IPS DF 4.7 (cell line): Measurements from ENCODE around the gene LENG8.
"Not testable (repeated sequence)": the region's sequence is repeated elsewhere in the genome, so short reads cannot be mapped to it uniquely, and the experiment has no call there.

ENCODE experiments used
- DNase-seq: peaks from one replicate; pipeline ENCODE4 v3.0.0-alpha.2; 2013; ENCODE audit warnings: low spot score; ENCODE audit errors: extremely low read depth

Gene LENG8

DNA sequence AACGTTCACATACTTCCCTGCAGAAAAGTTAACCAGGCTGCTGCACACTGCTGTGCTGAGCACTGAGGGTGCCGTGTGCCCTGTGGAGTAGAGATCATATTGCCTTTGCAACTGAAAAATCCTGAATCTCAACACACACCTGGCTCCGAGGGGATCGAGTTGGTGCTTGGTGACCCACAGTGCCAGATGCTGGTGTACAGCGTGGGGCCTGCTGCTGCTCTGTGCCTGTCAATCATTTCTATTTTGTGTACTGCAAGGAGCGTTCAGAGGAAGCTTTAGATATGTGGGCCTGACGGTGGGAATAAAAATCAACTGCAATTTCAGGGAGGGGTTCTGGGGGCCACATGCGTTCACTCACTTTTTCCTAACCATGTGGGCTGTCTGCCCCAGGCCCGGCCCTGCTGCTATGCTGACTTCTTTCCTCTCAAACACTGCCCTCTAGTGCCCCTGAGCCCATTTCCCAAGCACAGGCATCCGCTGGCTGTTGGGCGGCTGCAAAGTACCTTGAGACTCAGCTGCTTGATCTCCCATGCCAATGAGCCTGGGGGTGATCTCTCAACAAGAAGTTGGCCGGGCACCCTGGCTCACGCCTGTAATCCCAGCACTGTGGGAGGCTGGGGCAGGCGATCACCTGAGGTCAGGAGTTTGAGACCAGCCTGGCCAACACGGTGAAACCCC is 9.7 kb upstream of the LENG8 start:
- no peak for DNase-seq

DNA sequence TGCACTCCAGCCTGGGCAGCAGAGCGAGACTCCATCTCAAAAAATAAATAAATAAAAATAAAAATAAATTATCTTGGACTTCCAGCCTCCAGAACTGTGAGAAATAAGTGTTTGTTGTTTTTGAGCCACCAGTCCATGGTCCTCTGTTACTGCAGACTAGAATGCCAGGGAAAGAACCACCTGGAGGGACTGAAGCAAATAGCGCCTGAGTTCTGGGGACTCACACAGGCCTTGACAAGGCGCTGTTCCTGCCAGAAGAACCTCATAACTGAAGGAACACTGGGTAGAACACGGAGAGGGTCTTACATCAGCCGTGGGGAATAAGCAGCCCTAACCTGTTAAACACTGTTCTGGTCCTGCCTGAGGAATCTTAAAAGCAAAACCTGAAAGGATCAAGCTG is 8.4 kb upstream of the LENG8 start:
- no peak for DNase-seq

DNA sequence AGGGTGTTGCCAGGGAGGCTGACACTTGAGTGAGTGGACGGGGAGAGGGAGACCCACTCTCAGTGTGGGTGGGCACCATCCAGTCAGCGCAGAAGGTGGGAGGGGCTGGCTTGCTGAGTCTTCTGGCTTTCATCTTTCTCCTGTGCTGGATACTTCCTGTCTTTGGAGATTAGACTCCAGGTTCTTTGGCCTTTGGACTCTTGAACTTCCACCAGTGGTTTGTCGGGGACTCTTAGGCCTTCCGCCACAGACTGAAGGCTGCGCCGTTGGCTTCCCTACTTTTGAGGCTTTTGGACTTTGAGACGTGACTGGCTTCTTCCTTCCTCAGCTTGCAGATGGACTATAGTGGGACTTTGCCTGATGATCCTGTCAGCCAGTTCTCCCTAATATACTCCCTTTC is 4.3 kb upstream of the LENG8 start:
- DNase-seq, result no peak

DNA sequence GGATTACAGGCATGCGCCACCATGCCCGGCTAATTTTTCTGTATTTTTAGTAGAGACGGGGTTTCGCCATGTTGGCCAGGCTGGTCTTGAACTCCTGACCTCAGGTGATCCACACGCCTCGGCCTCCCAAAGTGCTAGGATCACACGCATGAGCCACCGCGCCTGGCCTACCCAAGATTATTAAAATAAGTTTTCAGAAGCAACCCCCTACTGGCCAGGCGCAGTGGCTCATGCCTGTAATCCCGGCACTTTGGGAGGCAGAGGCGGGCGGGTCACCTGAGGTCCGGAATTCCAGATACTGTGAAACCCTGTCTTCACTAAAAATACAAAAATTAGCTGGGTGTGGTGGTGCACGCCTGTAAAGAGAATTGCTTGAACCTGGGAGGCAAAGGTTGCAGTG is 2.6 kb upstream of the LENG8 start:
- not testable (repeated sequence) for DNase-seq

DNA sequence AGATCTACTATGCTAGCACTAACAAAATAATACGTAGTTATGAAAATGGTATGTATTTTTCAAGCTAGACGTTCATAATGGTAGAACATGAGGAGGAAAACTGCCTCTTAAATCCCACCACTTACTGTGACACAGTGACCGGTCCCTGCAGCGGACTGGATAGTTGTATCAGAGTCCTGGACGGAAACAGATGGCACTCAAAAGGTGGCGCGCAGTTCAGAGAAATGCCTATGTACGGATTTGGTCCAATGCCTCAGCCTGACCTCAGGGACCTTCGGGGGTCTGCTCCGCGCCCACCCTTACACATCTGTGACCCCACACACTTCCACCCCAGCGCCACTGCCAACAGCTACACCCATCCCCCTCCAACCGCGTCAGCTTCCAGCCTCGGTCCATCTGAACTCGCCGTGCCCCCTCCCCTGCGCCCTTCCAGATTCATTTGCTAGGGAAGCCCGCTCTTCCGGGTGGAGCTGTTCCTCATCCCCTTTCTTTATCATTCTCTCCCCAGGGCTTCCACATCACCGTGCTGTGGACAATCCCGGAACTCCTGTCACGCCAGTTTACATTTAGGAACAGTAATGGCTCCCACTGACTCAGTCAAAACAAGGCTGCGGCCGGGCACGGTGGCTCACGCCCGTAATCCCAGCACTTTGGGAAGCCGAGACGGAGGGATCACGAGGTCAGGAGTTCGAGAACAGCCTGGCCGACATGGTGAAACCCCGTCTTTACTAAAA is 792 bp upstream of the LENG8 start:
- DNase-seq, result no peak

DNA sequence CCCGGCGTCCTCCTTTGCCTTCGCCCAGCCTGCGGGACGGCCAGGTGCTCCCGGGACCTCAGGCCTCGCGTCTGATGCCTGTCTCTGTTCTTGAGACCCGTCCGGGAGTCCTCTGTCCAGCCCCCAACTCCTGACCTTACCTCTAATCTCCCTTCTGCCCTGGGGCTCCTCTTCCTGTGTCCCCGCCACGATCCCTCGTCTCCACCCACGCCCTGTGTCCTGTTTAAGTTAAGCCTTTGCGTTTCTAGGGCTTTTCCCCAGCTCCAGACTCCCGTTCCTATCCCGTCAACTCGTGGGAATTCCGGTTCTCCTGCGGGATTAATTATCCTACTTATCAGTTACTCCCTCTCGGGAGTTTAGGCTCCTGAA is 686 bp downstream of the LENG8 start:
- DNase-seq, result no peak

DNA sequence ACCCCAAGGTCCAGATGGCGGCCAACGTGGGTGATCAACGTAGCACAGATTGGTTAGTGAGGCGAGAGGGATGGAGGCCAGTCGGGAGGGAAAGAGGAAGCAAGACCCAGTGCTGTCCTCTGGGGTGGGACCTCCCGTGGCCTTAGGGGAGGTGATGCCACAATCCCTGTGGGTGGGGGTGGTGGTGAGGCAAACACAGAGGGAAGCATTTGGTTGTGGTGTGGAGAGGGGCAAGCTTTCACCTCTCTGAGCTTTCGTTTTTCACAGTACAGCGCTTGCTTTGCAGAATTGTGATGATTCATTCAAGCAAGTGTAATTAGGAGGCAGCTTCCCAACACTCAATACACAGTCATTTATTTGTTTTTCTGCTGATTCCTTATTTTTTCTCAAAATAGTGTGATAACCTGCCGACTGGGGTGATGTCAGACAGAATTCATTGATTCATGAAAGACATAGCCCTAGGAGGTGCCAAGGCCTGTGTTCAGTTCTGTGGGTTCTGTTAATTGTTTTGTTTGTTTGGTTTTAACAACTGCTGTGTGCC is 2.4 kb downstream of the LENG8 start:
- no peak for DNase-seq

DNA sequence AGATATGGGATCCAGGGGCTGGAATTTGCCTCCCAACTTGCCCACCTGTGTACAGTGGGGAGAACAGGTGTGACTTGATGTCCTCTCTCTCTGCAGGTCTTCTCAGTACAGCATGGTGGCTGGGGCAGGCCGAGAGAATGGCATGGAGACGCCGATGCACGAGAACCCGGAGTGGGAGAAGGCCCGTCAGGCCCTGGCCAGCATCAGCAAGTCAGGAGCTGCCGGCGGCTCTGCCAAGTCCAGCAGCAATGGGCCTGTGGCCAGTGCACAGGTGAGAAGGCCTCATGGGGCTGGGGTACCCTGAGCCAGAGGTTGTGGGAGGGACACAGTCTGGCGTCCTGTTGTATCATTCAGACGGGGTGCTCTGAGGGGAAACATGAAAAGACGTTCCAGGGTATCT is 3.0 kb downstream of the LENG8 start:
- DNase-seq, result no peak

DNA sequence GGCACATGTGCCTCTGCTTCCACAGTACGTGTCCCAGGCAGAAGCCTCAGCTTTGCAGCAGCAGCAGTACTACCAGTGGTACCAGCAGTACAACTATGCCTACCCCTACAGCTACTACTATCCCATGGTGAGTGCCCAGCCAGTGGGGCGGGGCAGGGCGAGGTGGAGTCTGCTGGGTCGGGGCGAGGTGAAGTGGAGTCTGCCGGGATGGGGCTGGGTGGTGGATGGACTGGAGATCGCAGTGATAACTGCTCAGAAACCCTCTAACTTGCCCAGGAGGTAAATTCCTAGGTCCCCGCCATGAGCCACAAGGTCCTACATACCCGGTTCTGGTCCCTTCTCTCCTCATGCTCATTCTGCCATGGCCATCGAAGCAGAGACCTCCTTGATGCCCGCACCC is 3.6 kb downstream of the LENG8 start:
- DNase-seq, result no peak

DNA sequence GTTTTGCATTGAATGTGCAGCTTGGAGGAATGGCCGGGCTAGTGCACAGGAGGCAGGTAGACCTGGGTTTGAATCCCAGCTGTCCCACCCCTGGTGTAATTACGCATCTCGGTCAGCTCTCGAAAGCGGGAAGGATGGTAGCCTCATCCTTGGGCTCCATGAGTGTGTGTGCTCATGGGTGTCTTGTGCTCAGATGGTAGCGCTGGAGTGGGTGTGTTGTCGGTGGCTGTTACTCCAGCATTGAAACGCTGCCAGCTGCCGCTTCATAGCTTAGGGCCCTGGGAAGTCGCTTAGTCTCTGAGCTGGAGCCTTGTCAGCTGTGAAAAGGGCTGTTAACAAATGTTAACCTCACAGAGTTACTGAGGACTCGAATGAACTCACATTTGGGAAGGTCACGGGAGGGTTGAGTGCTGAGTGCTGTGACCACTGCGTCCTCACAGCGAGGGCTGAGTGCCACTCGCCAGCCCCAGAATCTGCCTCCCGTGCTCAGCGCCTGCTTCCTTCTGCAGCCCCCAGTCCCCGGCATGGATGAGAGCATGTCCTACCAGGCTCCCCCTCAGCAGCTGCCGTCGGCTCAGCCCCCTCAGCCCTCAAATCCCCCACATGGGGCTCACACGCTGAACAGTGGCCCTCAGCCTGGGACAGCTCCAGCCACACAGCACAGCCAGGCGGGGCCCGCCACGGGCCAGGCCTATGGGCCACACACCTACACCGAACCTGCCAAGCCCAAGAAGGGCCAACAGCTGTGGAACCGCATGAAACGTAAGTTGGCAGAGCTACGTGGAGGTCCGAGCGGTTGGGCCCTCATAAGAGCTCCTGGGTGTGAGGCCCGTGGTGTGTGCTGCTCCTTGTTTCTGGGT is 5.2 kb downstream of the LENG8 start:
- no peak for DNase-seq

DNA sequence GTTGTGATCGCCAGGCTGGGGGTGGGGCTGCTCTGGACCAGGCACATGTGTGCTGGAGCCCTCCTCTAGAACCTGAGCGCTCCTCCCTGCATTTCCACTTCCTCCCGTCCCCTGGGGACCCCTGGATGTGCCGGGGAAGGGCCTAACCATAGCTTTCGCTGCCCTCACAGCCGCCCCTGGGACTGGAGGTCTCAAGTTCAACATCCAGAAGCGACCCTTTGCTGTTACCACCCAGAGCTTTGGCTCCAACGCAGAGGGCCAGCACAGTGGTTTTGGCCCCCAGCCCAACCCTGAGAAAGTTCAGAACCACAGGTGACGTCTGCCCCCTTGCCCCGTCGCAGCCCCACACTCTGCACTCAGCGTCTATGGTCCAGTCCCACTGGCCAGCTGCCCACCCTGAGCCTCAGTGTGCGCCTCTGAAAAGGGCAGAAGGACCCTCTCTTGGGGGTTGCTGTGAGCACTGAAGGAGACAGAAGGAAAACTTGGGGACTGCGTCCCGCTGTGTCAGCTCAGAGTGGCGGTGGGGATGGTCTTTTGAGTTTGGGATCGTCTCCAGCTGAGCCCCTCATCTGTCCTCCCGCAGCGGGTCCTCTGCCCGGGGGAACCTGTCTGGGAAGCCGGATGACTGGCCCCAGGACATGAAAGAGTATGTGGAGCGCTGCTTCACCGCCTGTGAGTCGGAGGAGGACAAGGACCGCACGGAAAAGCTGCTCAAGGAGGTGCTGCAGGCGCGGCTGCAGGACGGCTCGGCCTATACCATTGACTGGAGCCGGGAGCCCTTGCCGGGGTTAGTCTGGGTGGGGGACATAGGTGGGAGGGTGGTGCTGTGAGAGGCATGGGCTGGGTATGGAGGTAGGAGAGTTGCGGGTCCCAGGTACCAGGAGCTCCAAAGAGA is 6.0 kb downstream of the LENG8 start:
- no peak for DNase-seq

DNA sequence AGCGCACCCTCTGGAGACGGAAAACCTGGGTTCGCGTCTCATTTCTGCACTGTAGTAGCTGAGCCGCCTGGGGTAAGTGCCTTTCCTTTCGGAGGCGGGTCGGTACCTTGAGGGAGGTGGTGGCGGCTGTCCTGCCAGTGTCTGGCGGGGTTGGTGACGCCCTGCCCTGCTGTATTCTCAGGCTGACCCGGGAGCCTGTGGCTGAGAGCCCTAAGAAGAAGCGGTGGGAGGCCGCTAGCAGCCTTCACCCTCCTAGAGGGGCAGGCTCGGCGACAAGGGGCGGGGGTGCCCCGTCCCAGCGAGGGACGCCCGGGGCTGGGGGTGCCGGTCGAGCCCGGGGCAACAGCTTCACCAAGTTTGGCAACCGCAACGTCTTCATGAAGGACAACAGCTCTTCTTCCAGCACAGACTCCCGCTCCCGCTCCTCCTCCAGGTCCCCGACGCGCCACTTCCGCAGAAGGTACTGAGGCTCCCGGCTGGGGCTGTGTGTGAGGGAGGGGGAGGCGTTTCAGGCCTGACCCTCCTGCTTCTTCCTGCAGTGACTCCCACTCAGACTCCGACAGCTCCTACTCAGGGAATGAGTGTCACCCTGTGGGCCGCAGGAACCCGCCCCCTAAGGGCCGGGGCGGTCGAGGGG is 6.9 kb downstream of the LENG8 start:
- no peak for DNase-seq

DNA sequence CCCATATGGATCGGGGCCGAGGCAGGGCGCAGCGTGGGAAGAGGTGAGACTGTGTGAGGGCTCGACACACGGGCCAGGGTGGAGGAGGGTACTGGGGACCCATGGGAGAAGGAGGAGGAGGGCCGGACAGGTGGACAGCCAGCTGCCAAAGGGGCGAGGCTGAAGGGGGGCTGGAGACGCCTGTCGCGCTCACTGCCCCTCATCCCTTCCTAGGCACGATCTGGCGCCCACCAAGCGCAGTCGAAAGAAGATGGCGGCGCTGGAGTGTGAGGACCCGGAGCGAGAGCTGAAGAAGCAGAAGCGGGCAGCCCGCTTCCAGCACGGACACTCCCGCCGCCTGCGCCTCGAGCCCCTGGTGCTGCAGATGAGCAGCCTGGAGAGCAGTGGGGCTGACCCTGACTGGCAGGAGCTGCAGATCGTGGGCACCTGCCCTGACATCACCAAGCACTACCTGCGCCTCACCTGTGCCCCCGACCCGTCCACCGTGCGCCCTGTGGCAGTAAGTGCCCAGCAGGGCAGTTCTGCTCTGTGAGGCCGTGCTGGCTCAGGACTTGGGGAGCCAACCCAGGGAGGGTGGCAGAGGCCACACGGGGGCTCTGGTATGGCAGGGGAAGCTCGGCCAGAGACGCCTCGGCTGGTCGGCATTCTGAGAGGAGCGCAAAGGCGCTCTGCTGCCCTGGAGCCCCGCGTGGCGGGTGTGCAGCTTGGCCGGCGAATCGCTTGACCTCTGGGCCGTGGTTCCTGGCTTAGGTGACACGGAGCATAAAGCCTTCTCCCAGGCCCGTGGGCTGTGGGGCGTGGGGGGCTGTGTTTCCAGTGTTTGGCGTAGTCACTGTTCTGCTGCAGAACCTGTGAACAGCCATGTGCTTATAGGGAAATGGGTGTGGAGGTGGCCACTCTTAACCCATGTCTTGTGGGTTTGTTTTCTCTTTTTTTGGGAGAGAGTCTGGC is 7.7 kb downstream of the LENG8 start:
- DNase-seq, result no peak

DNA sequence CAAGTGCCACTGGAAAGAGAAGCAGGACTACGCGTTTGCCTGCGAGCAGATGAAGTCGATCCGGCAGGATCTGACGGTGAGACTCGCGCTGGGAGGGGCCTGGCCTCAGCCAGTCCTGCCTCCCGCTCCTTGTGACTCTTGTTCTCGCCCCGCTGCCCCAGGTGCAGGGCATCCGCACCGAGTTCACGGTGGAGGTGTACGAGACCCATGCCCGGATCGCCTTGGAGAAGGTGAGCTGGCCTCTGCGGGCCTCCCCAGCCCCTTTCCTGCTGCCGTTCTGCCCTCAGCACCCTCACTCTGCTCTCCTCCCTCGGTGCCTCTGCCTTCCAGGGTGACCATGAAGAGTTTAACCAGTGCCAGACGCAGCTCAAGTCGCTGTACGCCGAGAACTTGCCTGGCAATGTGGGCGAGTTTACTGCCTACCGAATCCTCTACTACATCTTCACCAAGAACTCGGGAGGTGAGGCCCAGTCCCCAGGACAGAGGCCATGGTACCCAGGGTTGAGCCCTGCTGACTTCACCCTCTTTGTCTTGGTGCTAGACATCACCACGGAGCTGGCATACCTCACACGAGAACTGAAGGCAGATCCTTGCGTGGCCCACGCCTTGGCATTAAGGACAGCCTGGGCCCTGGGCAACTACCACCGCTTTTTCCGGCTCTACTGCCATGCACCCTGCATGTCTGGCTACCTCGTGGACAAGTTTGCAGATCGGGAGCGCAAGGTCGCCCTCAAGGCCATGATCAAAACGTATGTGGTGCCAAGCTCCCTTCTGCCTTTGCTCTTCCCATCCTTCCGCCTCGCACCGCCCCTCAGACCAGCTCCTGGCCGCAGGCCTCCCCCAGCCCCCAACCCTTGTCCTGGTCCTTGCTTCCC is 9.0 kb downstream of the LENG8 start:
- no peak for DNase-seq

DNA sequence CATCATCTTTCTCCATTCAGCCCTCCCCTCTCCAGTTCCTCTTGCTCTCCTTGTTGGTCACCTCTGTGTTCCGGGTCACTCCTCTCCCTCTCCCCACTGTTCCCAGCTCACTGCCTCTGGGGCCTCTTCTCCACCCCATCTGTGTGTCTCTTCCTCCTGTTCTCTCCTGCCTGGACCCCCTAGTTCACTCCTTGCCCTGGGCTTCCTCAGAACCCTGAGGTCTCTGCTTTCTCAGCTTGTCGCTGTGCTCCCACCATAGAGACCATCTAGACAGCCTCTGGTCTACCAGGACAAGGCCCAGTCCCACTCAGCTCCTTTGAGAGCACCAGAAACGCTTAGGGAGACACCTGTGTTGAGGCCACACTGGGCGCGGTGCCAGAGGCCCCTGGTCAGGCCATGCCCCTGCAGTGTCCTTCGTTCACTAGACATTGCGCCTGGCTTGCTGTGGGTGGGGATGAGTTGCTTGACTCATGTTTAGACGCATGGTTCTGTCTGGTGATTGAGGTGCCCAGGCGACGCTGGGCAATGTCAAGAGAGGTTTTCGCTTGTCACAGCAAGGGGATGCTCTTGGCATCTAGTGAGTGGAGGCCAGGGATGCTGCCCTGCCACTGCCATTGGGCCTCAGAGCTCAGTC is 9.8 kb downstream of the LENG8 start:
- no peak for DNase-seq

DNA sequence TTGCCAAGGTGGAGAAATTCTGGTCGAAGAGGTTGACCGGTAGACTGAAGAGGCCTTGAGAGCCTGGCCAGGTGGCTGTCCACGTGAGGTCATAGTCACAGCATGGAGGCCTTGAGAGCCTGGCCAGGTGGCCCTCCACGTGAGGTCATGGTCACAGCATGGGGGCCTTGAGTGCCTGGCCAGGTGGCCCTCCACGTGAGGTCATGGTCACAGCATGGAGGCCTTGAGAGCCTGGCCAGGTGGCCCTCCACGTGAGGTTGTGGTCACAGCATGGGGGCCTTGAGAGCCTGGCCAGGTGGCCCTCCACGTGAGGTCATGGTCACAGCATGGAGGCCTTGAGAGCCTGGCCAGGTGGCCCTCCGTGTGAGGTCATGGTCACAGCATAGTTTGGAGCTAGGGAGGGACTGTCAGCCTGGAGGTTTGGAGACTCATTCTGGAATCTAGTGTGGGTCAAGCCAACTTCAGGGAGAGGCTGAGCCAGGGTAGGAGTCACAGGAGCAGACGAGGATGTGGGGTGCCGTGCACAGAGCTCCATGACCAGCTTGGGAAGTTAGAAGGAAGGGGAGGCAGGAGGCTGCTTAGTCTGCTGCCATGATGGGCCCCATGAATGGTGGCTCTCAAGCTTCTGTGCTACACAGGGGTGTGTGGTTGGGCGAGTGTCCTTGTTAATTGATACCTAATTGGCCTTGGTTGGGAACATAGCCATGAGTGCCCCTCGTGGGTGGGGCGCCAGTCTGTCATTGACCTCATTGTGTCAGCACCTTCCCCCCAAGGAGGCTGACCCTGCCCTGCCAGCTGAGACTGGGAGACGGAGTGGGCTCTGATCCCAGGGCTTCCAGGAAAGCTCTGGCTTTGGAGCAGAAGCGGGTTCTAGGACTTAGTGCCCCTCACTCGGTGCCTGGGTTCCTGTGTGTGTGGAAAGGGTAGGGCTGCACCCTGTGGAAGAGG is 10.6 kb downstream of the LENG8 start:
- DNase-seq, result no peak
